Measurements from ENCODE around the gene KCNIP4. TPM values are rescaled to one million over a fixed set of nuclear protein-coding genes. Genes with fewer than 3 reads are reported as not detected.

KCNIP4 gene
- total RNA-seq, 3 donors from 2014 or later (not counting 1 experiment from before 2014, with no cell fraction given) = not detected

- 38% methylated on average over 1 of the region's 2 CpGs for WGBS (ENCODE audit: insufficient coverage)
- no peaks in the 10 kb centered on the region for H3K36me3 Mint-ChIP-seq
- Histone ChIP-seq H3K4me1 (ENCODE audit: control insufficient read depth, insufficient read depth, low read length) (no peaks in the 10 kb centered on the region), H3K4me3 (ENCODE audit: low read length) (no peak overlapping the region), H3K9me3 (ENCODE audit: control insufficient read depth, insufficient read depth, low read length) (no peaks in the 10 kb centered on the region), H3K36me3 (ENCODE audit: control insufficient read depth, insufficient read depth, low read length) (no peaks in the 10 kb centered on the region), H3K27ac (ENCODE audit: low read length) (no peak overlapping the region), H3K27me3 (ENCODE audit: control insufficient read depth, insufficient read depth, low read length) (no peaks in the 10 kb centered on the region)
- TF ChIP-seq, protein P1, sequence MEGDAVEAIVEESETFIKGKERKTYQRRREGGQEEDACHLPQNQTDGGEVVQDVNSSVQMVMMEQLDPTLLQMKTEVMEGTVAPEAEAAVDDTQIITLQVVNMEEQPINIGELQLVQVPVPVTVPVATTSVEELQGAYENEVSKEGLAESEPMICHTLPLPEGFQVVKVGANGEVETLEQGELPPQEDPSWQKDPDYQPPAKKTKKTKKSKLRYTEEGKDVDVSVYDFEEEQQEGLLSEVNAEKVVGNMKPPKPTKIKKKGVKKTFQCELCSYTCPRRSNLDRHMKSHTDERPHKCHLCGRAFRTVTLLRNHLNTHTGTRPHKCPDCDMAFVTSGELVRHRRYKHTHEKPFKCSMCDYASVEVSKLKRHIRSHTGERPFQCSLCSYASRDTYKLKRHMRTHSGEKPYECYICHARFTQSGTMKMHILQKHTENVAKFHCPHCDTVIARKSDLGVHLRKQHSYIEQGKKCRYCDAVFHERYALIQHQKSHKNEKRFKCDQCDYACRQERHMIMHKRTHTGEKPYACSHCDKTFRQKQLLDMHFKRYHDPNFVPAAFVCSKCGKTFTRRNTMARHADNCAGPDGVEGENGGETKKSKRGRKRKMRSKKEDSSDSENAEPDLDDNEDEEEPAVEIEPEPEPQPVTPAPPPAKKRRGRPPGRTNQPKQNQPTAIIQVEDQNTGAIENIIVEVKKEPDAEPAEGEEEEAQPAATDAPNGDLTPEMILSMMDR (IDR thresholded peaks at IDR 0.05) = no peak
- no peaks in the 10 kb centered on the region for H3K27me3 Mint-ChIP-seq (ENCODE audit: low read depth in 2 of 2)
- no peak overlapping the region for H3K4me3 Mint-ChIP-seq
- no peak for DNase-seq
- no peak overlapping the region for H3K27ac Mint-ChIP-seq
- intact Hi-C loops (cut with micrococcal nuclease) = no loop called here
- H3K4me1 Mint-ChIP-seq = no peaks in the 10 kb centered on the region
- ATAC-seq = no peak
- H3K9me3 Mint-ChIP-seq = peaks cover 4 to 5% of the 10 kb centered on the region in 2 donors
These were observed 299.0 kb downstream of the KCNIP4 start for GRCh38 chr4:21649391-21650090.

GRCh38 chr4:21645776-21646175, 302.8 kb downstream of the KCNIP4 start:
- no peaks in the 10 kb centered on the region for H3K4me1 ChIP-seq (ENCODE audit: control insufficient read depth, insufficient read depth, low read length)
- Mint-ChIP-seq H3K27ac (no peak overlapping the region), H3K27me3 (ENCODE audit: low read depth in 2 of 2) (no peaks in the 10 kb centered on the region), H3K9me3 (peaks cover 7 to 10% of the 10 kb centered on the region in 2 donors), H3K4me1 (no peaks in the 10 kb centered on the region), H3K36me3 (no peaks in the 10 kb centered on the region), H3K4me3 (no peak overlapping the region)
- ATAC-seq (no peak), DNase-seq (no peak)
- H3K27me3 ChIP-seq (ENCODE audit: control insufficient read depth, insufficient read depth, low read length) = no peaks in the 10 kb centered on the region
- no peaks in the 10 kb centered on the region for H3K36me3 ChIP-seq (ENCODE audit: control insufficient read depth, insufficient read depth, low read length)
- no peaks in the 10 kb centered on the region for H3K9me3 ChIP-seq (ENCODE audit: control insufficient read depth, insufficient read depth, low read length)
- TF ChIP-seq, protein P1 (IDR thresholded peaks at IDR 0.05) = no peak
- intact Hi-C loops (cut with micrococcal nuclease) = no loop called here
- H3K4me3 ChIP-seq (ENCODE audit: low read length) = no peak overlapping the region
- H3K27ac ChIP-seq (ENCODE audit: low read length) = no peak overlapping the region
- WGBS (ENCODE audit: insufficient coverage) = 91% methylated on average over 1 of the region's 1 CpG

DNA sequence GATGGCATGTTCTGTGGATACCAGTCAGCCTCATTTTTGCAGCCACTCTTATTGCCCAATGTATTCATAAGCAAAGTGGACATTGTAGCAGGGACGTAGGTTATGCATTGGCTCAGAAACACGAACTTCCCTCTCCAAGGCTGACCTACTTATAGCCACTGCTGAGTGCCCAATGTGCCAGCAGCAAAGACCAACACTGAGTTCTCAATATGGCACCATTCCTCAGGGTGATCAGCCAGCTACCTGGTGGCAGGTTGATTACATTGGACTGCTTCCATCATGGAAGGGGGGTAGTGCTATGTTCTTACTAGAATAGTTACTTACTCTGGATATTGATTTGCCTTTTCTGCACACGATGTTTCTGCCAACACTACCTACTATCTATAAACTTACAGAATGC, 306.9 kb downstream of the KCNIP4 start:
- Mint-ChIP-seq H3K27me3 (ENCODE audit: low read depth in 2 of 2) (no peaks in the 10 kb centered on the region), H3K4me3 (no peak overlapping the region), H3K4me1 (no peaks in the 10 kb centered on the region), H3K36me3 (no peaks in the 10 kb centered on the region), H3K9me3 (peaks cover 2 to 12% of the 10 kb centered on the region in 2 donors), H3K27ac (no peak overlapping the region)
- TF ChIP-seq, protein P1 (IDR thresholded peaks at IDR 0.05) = no peak
- Histone ChIP-seq H3K4me3 (ENCODE audit: low read length) (no peak overlapping the region), H3K27me3 (ENCODE audit: control insufficient read depth, insufficient read depth, low read length) (no peaks in the 10 kb centered on the region), H3K4me1 (ENCODE audit: control insufficient read depth, insufficient read depth, low read length) (no peaks in the 10 kb centered on the region), H3K27ac (ENCODE audit: low read length) (no peak overlapping the region), H3K36me3 (ENCODE audit: control insufficient read depth, insufficient read depth, low read length) (no peaks in the 10 kb centered on the region), H3K9me3 (ENCODE audit: control insufficient read depth, insufficient read depth, low read length) (no peaks in the 10 kb centered on the region)
- ATAC-seq = no peak
- 69% methylated on average over 3 of the region's 3 CpGs for WGBS (ENCODE audit: insufficient coverage)
- no peak for DNase-seq
- intact Hi-C loops (cut with micrococcal nuclease) = no loop called here
